Measurements from ENCODE around the gene CABP1.

Gene CABP1

GRCh38 chr12:120631097-120631496, 9.3 kb upstream of the CABP1 start:
- DNase-seq (ENCODE audit: low read depth in 2 of 2), result no peak

DNA sequence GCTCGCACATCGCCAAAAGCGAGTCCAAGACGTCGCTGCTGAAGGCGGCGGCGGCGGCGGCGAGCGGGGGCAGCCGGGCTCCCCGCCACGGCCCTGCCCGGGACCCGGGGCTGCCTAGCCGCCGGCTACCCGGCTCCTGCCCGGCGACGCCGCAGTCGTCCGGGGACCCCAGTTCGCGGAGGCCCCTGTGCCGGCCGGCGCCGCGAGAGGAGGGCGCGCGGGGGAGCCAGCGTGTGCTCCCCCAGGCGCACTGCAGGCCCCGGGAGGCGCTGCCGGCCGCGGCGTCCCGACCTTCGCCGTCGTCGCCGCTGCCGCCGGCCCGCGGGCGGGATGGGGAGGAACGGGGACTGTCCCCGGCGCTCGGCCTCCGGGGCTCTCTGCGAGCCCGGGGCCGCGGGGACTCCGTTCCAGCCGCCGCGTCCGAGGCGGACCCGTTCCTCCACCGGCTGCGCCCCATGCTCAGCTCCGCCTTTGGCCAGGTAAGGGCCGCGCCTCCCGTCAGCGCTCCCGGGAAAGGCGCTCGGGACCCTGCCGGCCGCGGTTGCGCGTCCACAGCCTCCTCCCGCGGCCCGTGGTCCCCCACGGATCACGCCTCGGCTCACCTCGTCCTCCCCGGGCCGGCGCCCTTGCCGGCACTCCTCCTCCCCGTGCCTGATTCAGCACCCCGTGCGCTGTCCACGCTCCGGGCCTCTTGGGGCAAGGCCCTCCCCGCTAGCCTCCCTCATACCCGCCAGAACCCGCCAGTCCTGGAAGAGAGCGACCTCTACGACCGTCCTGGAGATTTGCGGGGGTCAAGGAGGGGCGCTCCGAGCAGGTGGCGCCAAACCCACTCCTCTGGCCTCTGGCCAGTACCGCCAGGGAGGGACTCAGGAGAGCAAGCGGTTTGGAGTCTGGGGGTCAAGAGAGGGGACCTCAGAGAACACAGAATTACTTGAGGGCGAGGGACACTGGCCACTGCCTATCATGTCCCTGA, 721 bp downstream of the CABP1 start:
- peak in 1 of 2 donors; percentile 25 for DNase-seq (ENCODE audit: low read depth in 2 of 2)

DNA sequence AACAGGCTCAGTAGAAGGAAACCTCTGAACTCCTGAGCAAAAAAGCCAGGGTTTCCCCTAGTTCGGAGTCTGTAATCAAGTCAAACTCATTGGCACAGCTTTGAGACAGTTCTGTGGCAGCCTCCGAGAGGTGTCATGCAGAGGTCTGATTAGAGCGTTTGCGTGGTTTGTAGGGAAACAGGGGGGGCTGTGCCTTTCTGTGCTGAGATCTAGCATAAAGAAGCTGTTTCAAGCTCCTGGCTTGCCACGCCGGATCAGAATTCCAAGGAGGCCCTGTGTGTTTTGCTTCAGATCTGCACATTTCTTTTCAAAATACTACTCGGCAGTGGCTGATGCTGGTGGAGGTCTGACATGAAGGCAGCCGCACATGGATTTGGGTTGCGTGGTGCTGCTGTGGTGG, 1.7 kb downstream of the CABP1 start:
- no peak for DNase-seq (ENCODE audit: low read depth in 2 of 2)

GRCh38 chr12:120642826-120643225, 2.4 kb downstream of the CABP1 start:
- DNase-seq (ENCODE audit: low read depth in 2 of 2), result no peak

- DNase-seq (ENCODE audit: low read depth in 2 of 2), result no peak
Measured at GRCh38 chr12:120643574-120643973, 3.1 kb downstream of the CABP1 start.

DNA sequence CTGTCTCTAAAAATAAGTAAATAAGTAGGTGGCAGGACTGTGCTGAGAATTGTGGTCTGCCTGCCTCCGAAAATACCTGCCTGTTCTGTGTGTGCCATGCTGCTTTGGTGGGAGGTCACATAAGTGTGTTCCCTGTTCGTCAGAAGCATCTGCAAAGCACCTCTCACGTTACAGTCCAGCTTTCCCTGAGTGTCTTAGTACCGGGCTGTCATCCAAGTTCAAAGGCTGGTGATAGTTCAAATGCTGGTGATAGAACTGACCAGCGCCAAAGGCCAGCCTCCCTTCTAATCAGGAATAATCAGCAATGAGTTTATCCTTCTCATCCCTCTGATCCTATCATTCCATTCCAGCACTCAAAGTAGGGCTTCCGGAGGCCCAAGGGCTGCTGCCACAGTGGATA, 5.6 kb downstream of the CABP1 start:
- DNase-seq (ENCODE audit: low read depth in 2 of 2), result no peak

DNA sequence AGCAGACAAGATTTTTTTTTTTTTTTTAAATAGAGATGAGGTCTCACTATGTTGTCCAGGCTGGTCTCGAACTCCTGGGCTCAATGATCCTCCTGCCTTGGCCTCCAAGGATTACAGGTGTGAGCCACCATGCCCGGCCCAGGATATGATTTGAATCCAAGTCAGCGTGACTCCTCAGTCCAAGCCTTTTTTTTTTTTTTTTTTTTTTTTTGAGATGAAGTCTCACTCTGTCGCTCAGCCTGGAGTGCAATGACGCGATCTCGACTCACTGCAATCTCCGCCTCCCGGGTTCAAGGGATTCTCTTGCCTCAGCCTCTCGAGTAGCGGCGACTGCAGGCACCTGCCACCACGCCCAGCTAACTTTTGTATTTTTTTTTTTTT, 6.9 kb downstream of the CABP1 start:
- DNase-seq (ENCODE audit: low read depth in 2 of 2), result no peak

DNA sequence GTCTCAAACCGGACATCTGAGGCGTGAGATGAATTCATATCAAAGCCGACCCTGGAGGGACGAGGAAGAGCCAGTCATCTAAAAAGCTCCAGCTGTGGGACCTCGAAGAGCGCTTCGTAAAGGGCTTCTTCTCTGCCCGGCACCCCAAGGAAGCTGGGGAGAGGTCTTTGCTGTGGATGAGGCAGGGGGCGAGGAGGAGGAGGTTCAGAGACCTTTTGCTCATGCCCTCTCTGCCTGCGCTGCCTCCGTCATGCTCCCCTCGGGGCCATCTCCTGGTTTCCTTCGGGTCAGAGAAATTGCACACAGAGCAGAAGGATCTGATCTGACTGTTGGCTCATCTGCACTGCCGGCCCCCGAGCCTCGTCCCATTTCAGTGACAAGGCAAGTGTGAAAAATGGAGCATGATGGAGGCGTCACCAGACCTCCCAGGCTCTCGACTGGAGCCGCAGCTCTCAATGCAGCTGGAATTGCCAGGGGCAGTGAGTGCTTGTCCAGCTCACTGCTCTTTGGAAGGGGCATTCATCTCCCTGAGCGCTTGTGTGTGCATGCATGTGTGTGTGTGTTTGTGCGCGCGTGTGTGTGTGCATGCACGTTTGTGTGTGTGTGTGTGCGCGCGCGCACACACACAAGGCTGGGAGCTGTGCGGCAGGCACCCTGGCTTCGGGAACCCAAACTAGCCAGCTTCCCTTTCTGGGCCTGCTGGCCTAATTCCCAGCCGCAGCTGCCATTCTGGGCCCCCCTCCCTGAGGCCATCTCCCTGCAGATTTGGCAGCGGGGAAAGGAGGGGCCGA, 9.2 kb downstream of the CABP1 start:
- DNase-seq (ENCODE audit: low read depth in 2 of 2), result no peak

- no peak for DNase-seq (ENCODE audit: low read depth in 2 of 2)
Measured at GRCh38 chr12:120650233-120650690, 9.8 kb downstream of the CABP1 start.

DNA sequence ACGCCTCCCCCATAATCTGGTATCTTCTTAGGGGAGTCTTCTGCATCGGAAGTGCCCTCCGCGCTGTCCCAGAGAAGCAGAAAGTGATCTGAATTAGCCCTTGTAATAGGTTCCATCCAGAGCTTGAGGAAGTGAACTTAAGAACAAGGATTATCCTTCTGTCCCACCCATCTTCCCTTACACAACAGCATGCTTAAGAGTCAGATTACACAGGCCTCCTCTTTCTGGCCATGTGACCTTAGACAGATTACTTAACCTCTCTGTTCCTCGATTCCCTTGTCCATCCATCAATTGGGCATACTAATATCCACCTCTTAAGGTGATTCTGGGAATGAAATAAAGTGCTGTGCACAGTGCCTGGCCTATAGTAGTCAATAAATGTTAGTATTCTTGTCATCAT, 11.4 kb downstream of the CABP1 start:
- DNase-seq (ENCODE audit: low read depth in 2 of 2), result no peak

- no peak for DNase-seq (ENCODE audit: low read depth in 2 of 2)
Measured at GRCh38 chr12:120652656-120653435, 12.4 kb downstream of the CABP1 start.

DNA sequence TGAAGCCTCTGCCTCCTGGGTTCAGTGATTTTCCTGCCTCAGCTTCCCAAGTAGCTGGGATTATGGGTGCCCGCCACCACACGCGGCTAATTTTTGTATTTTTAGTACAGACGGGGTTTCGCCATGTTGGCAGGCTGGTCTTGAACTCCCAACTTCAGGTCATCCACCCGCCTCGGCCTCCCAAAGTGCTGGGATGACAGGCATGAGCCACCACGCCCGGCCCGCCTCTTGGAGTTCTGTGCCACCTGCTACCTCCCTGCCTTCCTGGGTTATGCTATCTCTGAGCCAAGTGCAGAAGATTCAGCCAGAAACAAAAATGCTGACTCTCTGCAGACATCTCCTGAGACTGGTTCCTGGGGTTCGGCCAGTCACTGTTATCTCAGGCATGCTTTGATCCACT, 13.2 kb downstream of the CABP1 start:
- no peak for DNase-seq (ENCODE audit: low read depth in 2 of 2)

DNA sequence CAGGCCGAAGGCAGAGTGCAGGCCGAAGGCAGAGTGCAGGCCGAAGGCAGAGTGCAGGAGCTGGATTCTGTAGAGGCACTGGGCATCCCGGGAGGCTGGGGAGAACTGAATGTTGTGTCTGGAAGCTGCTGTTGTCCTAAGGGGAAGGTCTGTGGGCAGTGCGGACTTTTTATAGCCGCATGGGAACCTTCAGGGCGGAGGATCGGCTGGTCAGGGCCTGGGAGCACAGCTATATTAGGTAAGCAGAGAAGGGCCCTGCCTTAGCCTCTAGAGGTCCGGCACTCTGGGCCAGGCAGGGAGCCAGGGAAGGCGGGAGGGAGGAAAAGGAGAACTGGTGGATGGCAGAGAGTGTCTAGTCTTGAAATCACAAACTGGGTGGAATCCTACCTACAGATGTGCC, 14.2 kb downstream of the CABP1 start:
- no peak for DNase-seq (ENCODE audit: low read depth in 2 of 2)

DNA sequence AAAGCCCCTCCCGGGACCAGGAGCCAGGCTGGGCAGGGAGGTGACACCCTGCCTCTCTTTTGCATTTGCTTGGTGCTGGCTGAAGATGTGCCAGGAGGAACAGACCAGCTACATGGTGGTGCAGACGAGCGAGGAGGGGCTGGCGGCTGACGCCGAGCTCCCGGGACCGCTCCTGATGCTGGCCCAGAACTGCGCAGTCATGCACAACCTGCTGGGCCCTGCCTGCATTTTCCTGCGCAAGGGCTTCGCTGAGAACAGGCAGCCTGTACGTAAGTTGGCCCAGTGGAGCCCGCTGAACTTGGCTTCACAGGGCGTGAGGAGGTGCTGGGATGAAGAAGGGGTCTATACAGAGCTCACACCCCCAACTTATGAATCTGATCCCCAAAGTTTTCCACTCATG, 15.6 kb downstream of the CABP1 start:
- DNase-seq (ENCODE audit: low read depth in 2 of 2), result no peak

DNA sequence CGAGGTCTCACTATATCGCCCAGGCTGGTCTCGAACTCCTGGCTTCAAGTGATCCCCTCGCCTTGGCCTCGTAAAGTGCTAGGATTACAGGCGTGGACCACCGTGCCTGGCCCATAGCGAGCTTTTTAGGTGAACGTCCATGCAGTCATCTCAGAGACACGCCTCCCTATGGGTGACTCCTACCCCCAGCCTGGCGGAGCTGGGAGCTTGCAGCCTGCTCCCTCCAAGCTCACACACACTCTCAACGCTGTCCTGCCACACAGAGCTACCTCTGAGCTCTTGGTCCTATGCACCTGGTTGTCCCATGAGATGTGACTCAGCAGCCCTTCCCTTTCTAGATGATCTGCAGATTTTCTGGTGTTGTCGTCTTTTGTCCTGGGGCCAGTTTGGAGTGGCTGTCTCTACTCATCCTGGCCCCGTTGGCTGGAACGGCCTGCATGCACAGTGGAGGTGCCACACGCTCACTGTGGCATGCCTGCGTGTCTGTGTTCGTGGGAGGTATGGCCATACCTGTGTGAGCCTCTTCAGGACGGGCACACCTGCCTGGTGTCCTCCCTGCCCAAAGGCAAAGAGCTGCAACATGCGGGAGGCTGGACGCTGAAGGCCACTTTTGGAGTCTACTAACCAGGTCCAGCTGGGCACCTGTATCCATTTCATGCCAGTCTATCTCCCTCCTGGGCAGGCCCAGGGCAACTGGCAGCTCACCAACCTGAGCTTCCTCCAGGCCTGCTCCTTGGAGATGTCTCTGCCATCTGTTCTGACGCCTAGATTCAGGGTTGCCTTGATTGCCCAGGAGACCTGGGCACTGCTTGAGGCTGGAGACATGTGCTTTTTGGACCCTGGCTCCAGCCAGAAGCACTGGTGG, 18.1 kb downstream of the CABP1 start:
- DNase-seq (ENCODE audit: low read depth in 2 of 2), result no peak

- no peak for DNase-seq (ENCODE audit: low read depth in 2 of 2)
Measured at GRCh38 chr12:120659151-120659525, 18.7 kb downstream of the CABP1 start.

GRCh38 chr12:120661432-120661831, 21.0 kb downstream of the CABP1 start:
- no peak for DNase-seq (ENCODE audit: low read depth in 2 of 2)

DNA sequence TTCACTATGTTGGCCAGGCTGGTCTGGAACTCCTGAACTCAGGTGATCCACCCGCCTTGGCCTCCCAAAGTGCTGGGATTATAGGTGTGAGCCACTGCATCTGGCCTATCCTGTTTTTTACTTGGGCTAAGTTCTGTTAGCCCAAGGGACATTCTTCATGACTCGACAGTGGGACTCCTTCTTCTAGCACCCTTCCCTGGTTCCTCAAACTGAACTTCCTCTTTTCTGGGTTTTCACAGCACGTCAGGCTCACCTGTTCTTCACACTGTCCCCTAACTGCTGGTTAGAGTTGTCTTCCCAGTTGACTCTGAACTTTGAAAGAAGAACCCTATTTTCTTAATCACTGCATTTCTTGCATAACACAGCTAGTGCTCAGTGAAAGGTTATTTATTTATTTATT, 22.5 kb downstream of the CABP1 start:
- no peak for DNase-seq (ENCODE audit: low read depth in 2 of 2)

GRCh38 chr12:120663741-120664140, 23.3 kb downstream of the CABP1 start:
- no peak for DNase-seq (ENCODE audit: low read depth in 2 of 2)

DNA sequence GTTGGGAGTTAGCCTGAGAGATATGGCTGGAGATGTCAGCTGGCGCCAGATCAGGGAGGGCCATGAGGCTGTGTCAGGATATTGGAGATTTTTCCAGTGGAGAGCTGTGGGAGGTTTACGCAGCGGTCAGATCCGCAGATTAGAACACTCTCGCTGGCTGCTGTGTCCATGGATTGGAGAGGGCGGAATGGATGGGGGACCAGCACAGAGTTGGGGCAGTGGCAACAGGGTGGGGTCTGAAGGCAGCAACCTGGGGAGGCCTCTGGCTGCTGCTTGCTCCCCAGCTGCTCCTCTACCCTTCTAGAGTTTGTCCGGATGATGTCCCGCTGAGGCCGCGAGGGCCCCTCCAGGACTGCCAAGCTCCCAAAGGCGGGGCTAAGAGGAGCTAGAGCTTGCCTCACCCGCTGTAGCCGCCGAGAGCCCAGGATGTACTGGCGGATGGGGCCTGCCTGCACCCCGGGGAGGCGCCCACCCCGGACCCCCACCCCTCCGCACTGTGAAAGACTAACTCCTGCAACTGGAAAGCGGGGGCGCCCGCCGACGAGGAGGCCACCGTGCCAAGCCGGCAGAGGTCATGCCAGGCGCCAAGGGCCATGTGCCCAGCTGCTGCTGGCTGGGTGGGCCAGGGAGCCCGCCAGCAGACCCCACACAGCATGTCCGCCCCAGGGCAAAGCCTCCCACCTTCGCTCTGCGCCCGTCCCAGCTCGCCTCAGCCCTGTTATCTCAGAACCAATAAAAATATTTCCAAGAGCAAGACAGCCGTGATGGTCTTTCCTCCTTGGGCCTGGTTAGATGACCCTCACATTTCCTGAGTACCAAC, 26.4 kb downstream of the CABP1 start:
- DNase-seq (ENCODE audit: low read depth in 2 of 2), result no peak

Data from activated CD4-positive, alpha-beta T cell treated with anti-CD3 and anti-CD28 coated beads for 24 hours (primary cell).